GM19397 (cell line): ENCODE measurements around the gene SLC25A22.

Experiments
- ATAC-seq: cut with Tn5 transposase; IDR thresholded peaks from one replicate; pipeline ENCODE4 v1.9.1; 2021; ENCODE audit warnings: mild to moderate bottlenecking, moderate library complexity; ENCODE audit not compliant: unreplicated experiment

Gene SLC25A22

GRCh38 chr11:761526-762108, 36.5 kb downstream of the SLC25A22 start:
- no peak for ATAC-seq

DNA sequence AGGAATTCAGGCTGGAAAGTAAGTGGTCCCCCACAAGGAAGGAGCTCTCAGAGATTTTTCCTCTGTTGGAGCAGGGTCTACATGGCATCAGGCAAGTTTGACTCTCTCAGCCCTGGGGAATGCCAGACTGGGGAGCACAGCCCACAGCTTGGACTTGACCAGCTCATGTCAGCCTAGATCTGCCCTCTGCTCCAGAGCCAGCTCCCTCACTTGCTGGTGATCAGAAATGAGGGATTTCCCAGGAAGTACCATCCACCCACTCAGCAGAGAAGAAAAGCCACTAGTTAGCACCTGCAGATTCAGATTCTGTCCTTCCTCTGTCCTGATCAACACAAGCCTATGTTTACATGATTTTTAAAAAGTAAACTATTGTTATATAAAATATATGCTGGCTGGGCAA, 37.8 kb downstream of the SLC25A22 start:
- ATAC-seq: no peak

DNA sequence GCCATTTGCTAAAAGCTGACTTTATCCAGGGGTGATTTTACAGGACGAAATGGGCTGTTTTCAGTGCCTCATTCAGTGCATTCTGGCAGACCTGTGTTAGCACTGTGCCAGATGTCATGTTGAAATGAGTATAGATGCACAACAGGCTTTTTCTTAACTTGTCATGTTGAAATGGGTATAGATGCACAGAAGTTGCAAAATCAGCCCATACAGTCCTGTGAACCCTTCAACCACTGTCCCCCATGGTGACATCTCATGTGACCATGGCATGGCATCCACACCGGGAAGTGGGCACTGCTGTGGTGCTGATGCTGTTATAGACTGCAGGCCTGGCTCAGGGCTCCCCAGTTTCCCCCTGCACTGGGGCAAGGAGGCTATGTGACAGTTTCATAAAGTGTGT, 48.4 kb downstream of the SLC25A22 start:
- ATAC-seq: no peak

- no peak for ATAC-seq
Observed at GRCh38 chr11:748007-748359, 50.1 kb downstream of the SLC25A22 start.

DNA sequence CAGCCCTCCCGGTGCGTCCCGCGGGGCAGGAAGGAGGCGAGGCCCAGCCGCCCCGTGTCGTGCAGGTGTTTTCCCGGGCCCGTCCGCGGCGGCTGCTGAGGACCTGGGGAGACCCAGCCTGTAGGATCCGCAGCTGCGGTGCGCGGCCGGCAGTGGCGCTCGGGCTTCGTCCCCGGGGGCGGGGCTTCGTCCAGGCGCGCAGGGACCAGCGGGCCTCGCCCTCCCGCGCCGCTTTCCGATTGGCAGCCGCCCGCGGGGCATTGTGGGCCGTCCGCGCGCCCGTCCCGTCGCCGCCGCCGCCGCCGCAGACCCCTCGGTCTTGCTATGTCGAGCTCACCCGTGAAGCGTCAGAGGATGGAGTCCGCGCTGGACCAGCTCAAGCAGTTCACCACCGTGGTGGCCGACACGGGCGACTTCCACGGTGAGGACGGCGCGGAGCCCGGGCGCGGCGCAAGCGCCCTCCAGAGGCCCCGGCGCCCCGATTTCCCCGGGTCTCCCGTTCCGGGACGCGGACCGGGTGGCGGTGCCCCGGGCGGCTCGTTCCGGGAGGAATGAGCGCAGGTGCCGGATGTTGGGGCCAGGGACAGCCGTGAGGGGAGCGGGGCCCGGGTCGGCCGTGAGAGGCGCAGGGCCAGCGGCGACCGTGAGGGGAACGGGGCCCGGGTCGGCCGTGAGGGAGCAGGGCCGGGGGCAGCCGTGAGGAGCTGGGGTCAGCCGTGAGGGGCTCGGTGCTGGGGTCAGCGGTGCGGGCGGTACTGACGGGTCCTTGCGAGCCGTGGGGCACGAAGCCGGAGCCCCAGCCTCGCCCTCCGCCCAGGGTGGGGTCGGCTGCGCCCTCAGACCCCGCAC, 50.7 kb downstream of the SLC25A22 start, which contains the start of gene TALDO1:
TALDO1 (plus strand) TSS at position 307 of the 849 bp plus-strand sequence; CDS start at position 325, 18 bp downstream.
- ATAC-seq: peak; percentile 92

DNA sequence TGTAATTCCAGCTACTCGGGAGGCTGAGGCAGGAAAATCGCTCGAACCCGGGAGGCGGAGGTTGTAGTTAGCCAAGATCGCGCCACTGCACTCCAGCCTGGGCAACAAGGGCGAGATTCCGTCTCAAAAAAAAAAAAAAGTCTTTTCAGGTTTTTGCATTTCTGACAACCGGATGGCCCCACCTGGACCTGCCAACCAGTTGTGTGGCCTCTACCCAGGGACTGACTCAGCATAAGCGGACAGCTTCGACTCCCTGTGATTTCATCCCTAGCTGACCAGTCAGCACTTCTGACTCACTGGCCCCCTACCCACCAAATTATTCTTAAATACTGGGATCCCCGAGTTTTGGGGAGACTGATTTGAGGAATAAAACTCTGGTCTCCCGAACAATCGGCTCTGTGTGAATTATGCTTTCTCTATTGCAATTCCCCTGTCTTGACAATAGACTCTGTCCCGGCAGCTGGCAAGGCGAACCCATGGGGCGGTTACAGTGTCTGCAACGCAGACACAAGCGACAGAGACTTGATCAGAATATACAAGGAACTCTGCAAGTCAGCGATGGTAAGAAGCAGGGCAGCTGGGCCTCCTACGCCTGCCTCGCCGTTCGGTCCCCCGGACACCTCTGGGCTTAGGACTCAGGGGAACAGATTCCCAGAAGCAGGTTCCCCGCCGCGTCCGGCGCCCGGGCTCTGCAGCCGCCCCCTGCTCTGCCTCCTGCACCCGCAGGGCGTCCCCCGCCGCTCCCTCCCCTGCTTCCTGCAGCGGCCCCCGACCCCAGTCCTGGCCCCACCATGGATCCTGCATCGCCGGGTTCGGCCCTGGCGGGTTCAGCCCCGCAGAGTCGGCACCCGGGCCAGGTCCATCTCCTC, 51.6 kb downstream of the SLC25A22 start:
- ATAC-seq: peak; percentile 38

- no peak for ATAC-seq
Observed at GRCh38 chr11:745428-745827, 52.7 kb downstream of the SLC25A22 start.

- ATAC-seq: no peak
Observed at GRCh38 chr11:742571-743201, 55.4 kb downstream of the SLC25A22 start.

- ATAC-seq: no peak
Observed at GRCh38 chr11:742156-742546, 55.9 kb downstream of the SLC25A22 start.
